ENCODE data around the gene IL18R1. TPM values are rescaled to one million over a fixed set of nuclear protein-coding genes. Genes with fewer than 3 reads are reported as not detected.
"Not testable (repeated sequence)": the region's sequence is repeated elsewhere in the genome, so short reads cannot be mapped to it uniquely, and the experiment has no call there.

The IL18R1 gene
- 1.3 TPM for total RNA-seq
- long read RNA-seq, partial matches to known transcripts = 1 of 1 reads
- long read RNA-seq, other reads (novel, unspliced or antisense) = 0 of 1 reads

GRCh38 chr2:102355526-102356380, at the start of gene IL18R1:
Gene IL18R1 (plus strand): TSS chr2:102355796. CDS start chr2:102362661, 6,865 bp downstream.
- ATAC-seq (peak; percentile 100), DNase-seq (peak; percentile 89)
- intact Hi-C loops (cut with micrococcal nuclease) = loop anchor here (5.0 kb wide), 1 partner anchor 103 kb away; no protein-coding TSS in a partner anchor

GRCh38 chr2:102306125-102306524, 49.5 kb upstream of the IL18R1 start:
- no peak for ATAC-seq
- intact Hi-C loops (cut with micrococcal nuclease) = no loop called here
- no peak for DNase-seq

GRCh38 chr2:102310964-102311640, 44.5 kb upstream of the IL18R1 start, which contains the start of gene IL1RL1:
Gene IL1RL1 (plus strand): TSS chr2:102311563. CDS start chr2:102338265, 26,702 bp downstream.
- DNase-seq (no peak), ATAC-seq (no peak)
- intact Hi-C loops (cut with micrococcal nuclease) = no loop called here

GRCh38 chr2:102313025-102313424, 42.6 kb upstream of the IL18R1 start:
- intact Hi-C loops (cut with micrococcal nuclease) = no loop called here
- ATAC-seq = no peak
- DNase-seq = no peak

- ATAC-seq (no peak), DNase-seq (no peak)
- intact Hi-C loops (cut with micrococcal nuclease) = no loop called here
Observed at GRCh38 chr2:102313471-102313870, 42.1 kb upstream of the IL18R1 start.

GRCh38 chr2:102313950-102314349, 41.6 kb upstream of the IL18R1 start:
- ATAC-seq (no peak), DNase-seq (no peak)
- intact Hi-C loops (cut with micrococcal nuclease) = no loop called here

- DNase-seq (no peak), ATAC-seq (no peak)
- intact Hi-C loops (cut with micrococcal nuclease) = no loop called here
Observed at GRCh38 chr2:102315921-102316320, 39.7 kb upstream of the IL18R1 start.

- intact Hi-C loops (cut with micrococcal nuclease) = no loop called here
- DNase-seq (no peak), ATAC-seq (no peak)
Observed at GRCh38 chr2:102317715-102318114, 37.9 kb upstream of the IL18R1 start.

GRCh38 chr2:102318437-102318836, 37.2 kb upstream of the IL18R1 start:
- ATAC-seq (no peak), DNase-seq (no peak)
- intact Hi-C loops (cut with micrococcal nuclease) = no loop called here

GRCh38 chr2:102321941-102322719, 33.5 kb upstream of the IL18R1 start:
- DNase-seq (no peak), ATAC-seq (peak; percentile 61)
- intact Hi-C loops (cut with micrococcal nuclease) = no loop called here

- ATAC-seq; intact Hi-C loops (cut with micrococcal nuclease); DNase-seq: not testable (repeated sequence)
Observed at GRCh38 chr2:102324914-102325313, 30.7 kb upstream of the IL18R1 start.

- DNase-seq = peak; percentile 32
- ATAC-seq = peak; percentile 57
- intact Hi-C loops (cut with micrococcal nuclease) = no loop called here
Observed at GRCh38 chr2:102331311-102331980, 24.1 kb upstream of the IL18R1 start.

- intact Hi-C loops (cut with micrococcal nuclease) = no loop called here
- no peak for DNase-seq
- no peak for ATAC-seq
Observed at GRCh38 chr2:102334486-102334885, 21.1 kb upstream of the IL18R1 start.

GRCh38 chr2:102335871-102336366, 19.7 kb upstream of the IL18R1 start:
- DNase-seq = no peak
- intact Hi-C loops (cut with micrococcal nuclease) = no loop called here
- ATAC-seq = peak; percentile 55

- intact Hi-C loops (cut with micrococcal nuclease) = no loop called here
- DNase-seq (peak; percentile 24), ATAC-seq (peak; percentile 86)
Observed at GRCh38 chr2:102336502-102336945, 19.1 kb upstream of the IL18R1 start.

- intact Hi-C loops (cut with micrococcal nuclease) = no loop called here
- peak; percentile 66 for ATAC-seq
Observed at GRCh38 chr2:102337012-102337411, 18.6 kb upstream of the IL18R1 start.

GRCh38 chr2:102337481-102338386, 17.9 kb upstream of the IL18R1 start:
- ATAC-seq = no peak
- DNase-seq = no peak
- intact Hi-C loops (cut with micrococcal nuclease) = no loop called here

More at GRCh38 chr2:102337012-102337411, 18.6 kb upstream of the IL18R1 start:
- no peak for DNase-seq

GRCh38 chr2:102340778-102341177, 14.8 kb upstream of the IL18R1 start:
- DNase-seq (no peak), ATAC-seq (no peak)
- intact Hi-C loops (cut with micrococcal nuclease) = no loop called here
